Cortex of kidney (tissue), 1 donor: ENCODE results near the gene GABBR1.

Experiments used
- DNase-seq: peaks from one replicate; lab custom pipeline; 2025; lab: John Stamatoyannopoulos, UW

GABBR1 gene

GRCh38 chr6:29566856-29567255, 66.1 kb downstream of the GABBR1 start:
- DNase-seq = no peak

GRCh38 chr6:29564875-29565274, 68.1 kb downstream of the GABBR1 start:
- no peak for DNase-seq

- no peak for DNase-seq
Measured at GRCh38 chr6:29563435-29563965, 69.5 kb downstream of the GABBR1 start.

DNA sequence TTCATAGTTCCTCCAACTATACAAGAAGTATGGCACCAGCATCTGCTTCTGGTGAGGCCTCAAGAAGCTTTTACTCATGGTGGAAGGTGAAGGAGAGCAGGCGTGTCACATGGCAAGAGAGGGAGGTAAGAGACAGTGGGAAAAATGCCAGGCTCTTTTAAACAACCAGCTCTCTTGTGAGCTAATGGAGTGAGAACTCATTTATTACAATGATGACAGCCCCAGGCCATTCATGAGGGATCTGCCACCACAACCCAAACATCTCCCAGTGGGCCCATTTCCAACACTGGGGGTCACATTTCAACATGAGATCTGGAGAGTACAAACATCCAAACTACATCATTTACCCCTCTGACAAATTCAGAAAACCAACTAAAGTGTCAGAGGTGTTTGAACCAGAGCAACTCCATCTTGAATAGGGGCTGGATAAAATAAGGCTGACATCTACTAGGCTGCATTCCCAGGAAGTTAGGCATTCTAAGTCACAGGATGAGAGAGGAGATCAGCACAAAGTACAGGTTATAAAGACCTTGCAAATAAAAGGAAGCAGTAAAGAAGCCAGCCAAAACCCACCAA, 71.3 kb downstream of the GABBR1 start:
- no peak for DNase-seq

GRCh38 chr6:29561091-29561490, 71.9 kb downstream of the GABBR1 start:
- no peak for DNase-seq

GRCh38 chr6:29559524-29560287, 73.3 kb downstream of the GABBR1 start, which contains the start of gene UBD:
Gene UBD, minus strand, starts transcription at chr6:29559732. Its CDS starts 31 bp downstream, at chr6:29559701.
- DNase-seq = no peak

GRCh38 chr6:29558439-29559079, 74.4 kb downstream of the GABBR1 start:
- no peak for DNase-seq

GRCh38 chr6:29557320-29557719, 75.7 kb downstream of the GABBR1 start:
- DNase-seq = no peak

- DNase-seq = no peak
Measured at GRCh38 chr6:29554764-29555163, 78.2 kb downstream of the GABBR1 start.

GRCh38 chr6:29553268-29554057, 79.5 kb downstream of the GABBR1 start:
- DNase-seq = no peak

DNA sequence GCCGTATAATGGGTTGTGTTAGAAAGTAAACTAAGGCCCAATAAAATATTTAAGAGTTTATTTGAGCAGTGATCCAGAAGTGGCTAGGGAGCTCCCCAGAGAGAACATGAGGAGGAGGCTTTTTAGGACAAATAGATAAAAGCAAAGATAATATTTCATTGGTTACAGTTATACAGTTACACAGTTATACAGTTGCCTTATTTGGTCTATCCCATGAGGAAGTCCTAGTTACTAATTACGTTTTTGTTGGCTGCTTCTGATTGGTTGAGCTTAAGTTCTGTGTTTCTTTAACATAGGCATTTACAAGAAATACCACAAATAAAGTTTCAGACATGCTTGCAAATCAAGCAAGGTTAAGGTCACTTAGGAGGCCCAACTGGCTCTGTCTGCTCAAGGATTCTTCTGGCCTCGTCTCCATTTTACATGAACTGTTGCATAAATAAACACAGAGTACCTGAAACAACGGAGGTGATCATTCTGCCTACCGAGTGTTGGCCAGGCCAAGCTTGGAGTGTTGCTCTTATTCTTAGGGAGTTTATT, 80.4 kb downstream of the GABBR1 start:
- no peak for DNase-seq

- no peak for DNase-seq
Measured at GRCh38 chr6:29547573-29547972, 85.4 kb downstream of the GABBR1 start.

- no peak for DNase-seq
Measured at GRCh38 chr6:29537714-29538403, 95.1 kb downstream of the GABBR1 start.

DNA sequence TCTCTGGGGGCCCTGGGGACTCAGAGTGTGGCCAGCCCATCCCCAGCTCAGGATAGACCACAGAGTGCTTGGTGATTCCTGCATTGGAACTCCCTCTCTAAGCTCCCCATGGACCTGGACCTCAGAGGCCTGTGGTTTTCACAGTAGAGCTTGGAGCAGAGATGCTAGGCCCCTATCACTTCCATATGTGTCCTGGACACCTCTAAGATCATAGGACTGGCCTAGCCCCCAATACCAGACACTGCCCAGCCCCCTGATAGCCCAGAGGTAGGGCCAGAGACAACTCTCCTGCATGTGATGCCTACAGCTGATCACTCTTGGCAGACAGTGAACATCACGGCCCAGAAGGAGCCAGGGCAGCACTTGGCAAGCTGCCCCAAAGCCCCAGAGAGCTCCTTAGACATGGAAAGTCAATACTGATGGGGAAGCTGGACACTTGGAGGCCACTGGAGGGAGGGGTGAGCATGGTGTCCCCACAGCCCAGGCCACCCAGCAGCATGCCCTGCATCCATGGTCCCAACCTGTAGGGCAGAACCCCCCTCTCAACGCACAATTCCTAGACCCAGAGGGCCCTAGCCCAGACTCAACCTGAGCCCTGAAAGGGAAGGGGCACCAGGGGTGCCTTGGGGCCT, 100.5 kb downstream of the GABBR1 start:
- no peak for DNase-seq

DNA sequence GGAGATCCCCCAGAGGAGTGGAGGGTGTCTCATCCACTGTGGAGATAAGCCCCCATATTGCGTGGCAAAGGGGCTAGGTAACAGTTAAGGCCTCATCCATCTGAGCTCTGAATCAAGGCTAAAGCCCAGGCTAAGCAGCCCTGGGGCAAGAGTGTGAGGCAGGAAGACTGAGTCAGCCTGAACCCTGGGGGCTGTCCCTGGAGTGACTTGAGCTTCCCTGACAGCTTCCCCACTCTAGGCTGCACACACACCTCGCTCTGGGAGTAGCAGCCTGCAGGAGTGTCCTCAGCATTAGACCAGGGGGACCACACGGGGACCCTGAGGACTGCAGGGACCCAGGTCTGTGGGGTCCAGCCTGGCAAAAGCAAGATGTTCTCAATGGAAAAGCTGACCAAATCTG, 101.3 kb downstream of the GABBR1 start:
- no peak for DNase-seq

- DNase-seq = no peak
Measured at GRCh38 chr6:29530671-29531310, 102.2 kb downstream of the GABBR1 start.

DNA sequence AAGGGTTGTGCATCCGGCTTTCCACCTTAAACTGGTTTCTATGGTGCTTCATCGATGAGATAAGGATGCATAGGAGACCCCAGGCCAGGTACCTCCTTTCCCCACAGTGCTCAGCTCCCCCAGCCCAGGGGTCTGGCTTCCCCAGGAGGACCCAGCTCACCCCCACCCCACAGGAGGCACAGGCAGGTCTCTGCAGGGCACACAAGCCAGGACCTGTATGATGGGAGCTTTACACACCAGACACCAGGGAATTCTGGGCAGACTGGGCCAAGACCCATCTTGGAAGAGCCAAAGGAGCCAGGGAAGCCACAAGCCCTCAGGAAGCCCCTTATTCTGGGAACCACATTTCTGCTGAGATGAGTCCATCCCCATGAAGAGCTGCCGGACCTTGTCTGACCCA, 103.0 kb downstream of the GABBR1 start:
- DNase-seq = no peak

- DNase-seq = no peak
Measured at GRCh38 chr6:29528988-29529560, 103.9 kb downstream of the GABBR1 start.

DNA sequence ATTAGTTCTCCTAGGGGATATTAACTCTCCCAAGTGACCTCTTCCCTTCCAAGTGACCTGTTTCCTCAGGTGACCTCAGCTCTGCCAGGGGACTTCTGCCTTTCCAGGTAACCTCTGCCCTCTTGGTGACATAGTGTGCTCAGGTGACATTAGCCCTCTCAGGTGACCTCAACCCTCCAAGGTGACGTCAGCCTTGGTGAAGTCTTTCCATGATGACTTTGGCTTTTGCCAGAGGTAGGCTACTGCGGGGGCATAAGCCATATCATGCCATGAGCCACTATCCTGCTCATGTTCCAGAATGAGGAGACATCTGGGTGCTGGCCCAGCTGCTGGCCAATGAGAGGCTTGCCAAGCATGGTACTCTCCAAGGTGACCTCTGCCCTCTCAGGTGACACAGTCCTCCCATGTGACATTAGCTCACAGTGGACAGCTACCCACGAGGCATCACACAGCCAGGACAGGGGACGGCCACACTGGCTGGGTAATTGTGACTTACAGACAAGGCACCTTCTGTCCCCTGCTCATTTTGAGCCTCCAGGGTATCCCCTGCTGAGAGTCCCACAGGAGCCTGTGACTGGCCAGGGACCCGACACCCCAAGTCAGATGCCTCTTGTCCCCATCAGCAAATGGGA, 104.6 kb downstream of the GABBR1 start:
- no peak for DNase-seq
